Breast epithelium (tissue), 3 donors: ENCODE results near the gene RFC2.

Experiments used
- CTCF ChIP-seq, 3 donors: fragments of 450-650 bp; IDR thresholded peaks; one replicate each; pipeline ENCODE4 v1.5.1; 2016 to 2017; ENCODE audit warnings: antibody characterized with exemption in 3 of 3, mild to moderate bottlenecking in 3 of 3, moderate library complexity in 3 of 3
- POLR2A ChIP-seq: fragments of 450-650 bp; IDR thresholded peaks from one replicate; pipeline ENCODE4 v1.6.1; 2016; ENCODE audit warnings: antibody characterized with exemption, mild to moderate bottlenecking, moderate library complexity

GRCh38 chr7:74185016-74185415, 69.2 kb downstream of the RFC2 start:
- no peak for TF ChIP-seq CTCF (IDR thresholded peaks at IDR 0.05)
- no peak for TF ChIP-seq POLR2A
